GM18502 (cell line): Measurements from ENCODE around the gene USP10.

Experiments used
- ATAC-seq: cut with Tn5 transposase; IDR thresholded peaks from one replicate; pipeline ENCODE4 v1.9.1; 2021; ENCODE audit warnings: mild to moderate bottlenecking; ENCODE audit not compliant: unreplicated experiment, poor library complexity

The USP10 gene

GRCh38 chr16:84817613-84818012 is 117.8 kb downstream of the USP10 start:
- no peak for ATAC-seq

- no peak for ATAC-seq
Observed at GRCh38 chr16:84818133-84818532, 118.3 kb downstream of the USP10 start.

- ATAC-seq, result no peak
Observed at GRCh38 chr16:84818989-84819643, 119.3 kb downstream of the USP10 start.

- ATAC-seq, result peak; percentile 56
Observed at GRCh38 chr16:84819644-84820304, 120.0 kb downstream of the USP10 start, which contains the start of gene CRISPLD2. CRISPLD2 (plus strand) TSS chr16:84819985; CDS start chr16:84838496, 18,511 bp downstream.

GRCh38 chr16:84820305-84820684 is 120.5 kb downstream of the USP10 start:
- no peak for ATAC-seq

- no peak for ATAC-seq
Observed at GRCh38 chr16:84820771-84821170, 121.0 kb downstream of the USP10 start.

- no peak for ATAC-seq
Observed at GRCh38 chr16:84821179-84821578, 121.4 kb downstream of the USP10 start.

- ATAC-seq, result no peak
Observed at GRCh38 chr16:84821728-84822689, 122.2 kb downstream of the USP10 start.

GRCh38 chr16:84822990-84823389 is 123.2 kb downstream of the USP10 start:
- no peak for ATAC-seq

GRCh38 chr16:84823484-84823883 is 123.7 kb downstream of the USP10 start:
- ATAC-seq, result no peak

- no peak for ATAC-seq
Observed at GRCh38 chr16:84823926-84824325, 124.1 kb downstream of the USP10 start.

- no peak for ATAC-seq
Observed at GRCh38 chr16:84825896-84826557, 126.2 kb downstream of the USP10 start.

GRCh38 chr16:84826558-84826941 is 126.8 kb downstream of the USP10 start:
- ATAC-seq, result no peak

GRCh38 chr16:84827131-84827574 is 127.4 kb downstream of the USP10 start:
- ATAC-seq, result no peak

GRCh38 chr16:84827897-84828296 is 128.1 kb downstream of the USP10 start:
- no peak for ATAC-seq

- no peak for ATAC-seq
Observed at GRCh38 chr16:84828322-84828721, 128.5 kb downstream of the USP10 start.
